GM23338 (cell line): ENCODE results near the gene CEP95. TPM values are rescaled to one million over a fixed set of nuclear protein-coding genes. Genes with fewer than 3 reads are reported as not detected.

Experiments
- ATAC-seq: fragments of 200-7000 bp; cut with Tn5 transposase; 3 replicates; pipeline ENCODE4 v1.9.1; 2020
- DNase-seq: peaks from one replicate; pipeline ENCODE4 v3.0.0-alpha.2; 2015; ENCODE audit warnings: low spot score
- H2AFZ ChIP-seq: fragments of 200-600 bp; sonication (generic); 2 replicates; pipeline ENCODE4 v1.8.0; 2016; ENCODE audit warnings: antibody characterized with exemption, mild to moderate bottlenecking, moderate library complexity
- H3F3A ChIP-seq: fragments of 200-600 bp; sonication (generic); replicated peaks from 2 replicates; pipeline ENCODE4 v1.8.0; 2017; ENCODE audit warnings: antibody characterized with exemption, mixed run types, low read depth
- H3K27ac ChIP-seq: fragments of 200-600 bp; sonication (generic); 2 replicates; pipeline ENCODE4 v1.6.1; 2016; ENCODE audit warnings: low read depth
- H3K27me3 ChIP-seq: fragments of 200-600 bp; sonication (generic); 2 replicates; pipeline ENCODE4 v1.8.0; 2016; ENCODE audit warnings: mild to moderate bottlenecking, mixed run types, moderate library complexity; ENCODE audit not compliant: insufficient read depth
- H3K36me3 ChIP-seq: fragments of 200-600 bp; sonication (generic); 2 replicates; pipeline ENCODE4 v1.8.0; 2016; ENCODE audit warnings: mild to moderate bottlenecking; ENCODE audit not compliant: insufficient read depth
- H3K4me1 ChIP-seq: fragments of 200-600 bp; sonication (generic); 2 replicates; pipeline ENCODE4 v1.8.0; 2016; ENCODE audit warnings: mild to moderate bottlenecking, moderate library complexity; ENCODE audit not compliant: insufficient read depth
- H3K4me2 ChIP-seq: fragments of 200-600 bp; sonication (generic); 2 replicates; pipeline ENCODE4 v1.7.1; 2017; ENCODE audit warnings: mixed run types
- H3K4me3 ChIP-seq: fragments of 200-600 bp; sonication (generic); 2 replicates; pipeline ENCODE4 v1.6.1; 2016; ENCODE audit warnings: mixed run types
- H3K79me2 ChIP-seq: fragments of 200-600 bp; sonication (generic); replicated peaks from 2 replicates; pipeline ENCODE4 v1.8.0; 2017; ENCODE audit warnings: mild to moderate bottlenecking; ENCODE audit not compliant: insufficient read depth
- H3K9me2 ChIP-seq: fragments of 200-600 bp; sonication (generic); 2 replicates; pipeline ENCODE4 v1.8.0; 2017; ENCODE audit not compliant: insufficient read depth
- H4K20me1 ChIP-seq: fragments of 200-600 bp; sonication (generic); replicated peaks from 2 replicates; pipeline ENCODE4 v1.8.0; 2017; ENCODE audit warnings: mild to moderate bottlenecking; ENCODE audit not compliant: insufficient read depth
- H3K27ac Mint-ChIP-seq: 2 replicates; pipeline ENCODE4 v1.8.0; 2020; ENCODE audit warnings: inconsistent platforms, mild to moderate bottlenecking, moderate library complexity, mixed read lengths
- H3K27me3 Mint-ChIP-seq: 3 replicates; pipeline ENCODE4 v1.8.0; 2022; ENCODE audit warnings: low read depth, mild to moderate bottlenecking, moderate library complexity, mixed read lengths, inconsistent platforms; ENCODE audit not compliant: insufficient read depth, poor library complexity
- H3K36me3 Mint-ChIP-seq: 3 replicates; pipeline ENCODE4 v1.8.0; 2021; ENCODE audit warnings: low read depth, mild to moderate bottlenecking, inconsistent platforms, moderate library complexity, mixed read lengths
- H3K4me1 Mint-ChIP-seq: 3 replicates; pipeline ENCODE4 v1.8.0; 2020; ENCODE audit warnings: mild to moderate bottlenecking, inconsistent platforms, mixed read lengths
- H3K4me3 Mint-ChIP-seq: 3 replicates; pipeline ENCODE4 v1.8.0; 2021; ENCODE audit warnings: moderate library complexity, mild to moderate bottlenecking, inconsistent platforms, mixed read lengths
- H3K9me3 Mint-ChIP-seq: 3 replicates; pipeline ENCODE4 v1.8.0; 2020; ENCODE audit warnings: moderate library complexity, mild to moderate bottlenecking, inconsistent platforms, mixed read lengths
- CREB1 ChIP-seq: fragments of 250-450 bp; sonication (Bioruptor Pico); IDR thresholded peaks from 2 replicates; pipeline ENCODE4 v1.5.0; 2020; ENCODE audit warnings: low read depth, mild to moderate bottlenecking, moderate library complexity
- CTCF ChIP-seq, 2 experiments: fragments of 200-600 bp in 1 of 2; sonication (generic) in 1 of 2; conservative IDR thresholded peaks; 2 replicates each; pipeline versions ENCODE4 v1.5.1 to v1.6.1; 2016 to 2017; ENCODE audit warnings: antibody characterized with exemption in 2 of 2, low read depth in 2 of 2, mild to moderate bottlenecking in 2 of 2, moderate library complexity in 1 of 2
- ETS1 ChIP-seq: IDR thresholded peaks from 2 replicates; pipeline ENCODE4 v1.6.1; 2016; ENCODE audit warnings: antibody characterized with exemption
- EZH2 ChIP-seq: fragments of 200-600 bp; sonication (generic); IDR thresholded peaks from one replicate; pipeline ENCODE4 v1.8.0; 2017; ENCODE audit warnings: antibody characterized with exemption, mild to moderate bottlenecking, low read depth; ENCODE audit not compliant: unreplicated experiment
- EZH2phosphoT487 ChIP-seq: fragments of 200-600 bp; sonication (generic); IDR thresholded peaks from one replicate; pipeline ENCODE4 v1.8.1; 2018; ENCODE audit warnings: antibody characterized with exemption; ENCODE audit not compliant: unreplicated experiment
- JUNB ChIP-seq: IDR thresholded peaks from one replicate; pipeline ENCODE4 v1.6.1; 2016; ENCODE audit warnings: antibody characterized with exemption; ENCODE audit not compliant: unreplicated experiment
- NANOG ChIP-seq: IDR thresholded peaks from 2 replicates; pipeline ENCODE4 v1.6.1; 2016; ENCODE audit warnings: antibody characterized with exemption, borderline replicate concordance
- REST ChIP-seq: IDR thresholded peaks from one replicate; pipeline ENCODE4 v1.6.1; 2018; ENCODE audit warnings: antibody characterized with exemption; ENCODE audit not compliant: unreplicated experiment
- STAT1 ChIP-seq: IDR thresholded peaks from one replicate; pipeline ENCODE4 v1.6.1; 2016; ENCODE audit warnings: antibody characterized with exemption; ENCODE audit not compliant: unreplicated experiment
- ZNF114 ChIP-seq: fragments of 250-450 bp; sonication (Bioruptor Pico); IDR thresholded peaks from 2 replicates; pipeline ENCODE4 v1.5.0; 2020; ENCODE audit warnings: mild to moderate bottlenecking, moderate library complexity
- ZNF331 ChIP-seq: fragments of 250-450 bp; sonication (Bioruptor Pico); IDR thresholded peaks from 2 replicates; pipeline ENCODE4 v1.5.0; 2020; ENCODE audit warnings: low read depth, mild to moderate bottlenecking, moderate library complexity
- polyA plus RNA-seq: library from polyadenylated mRNA; unstranded; fragments of >200 nt; fragmentation: Nextera tagmentation; extraction: Ambion mirVana; gene quantifications from 2 replicates; pipeline ENCODE4 v1.2.1, GENCODE V29; 2016
- total RNA-seq: library from RNA; depleted of rRNA; stranded (reverse); fragments of >200 nt; shearing (Covaris generic); gene quantifications from 2 replicates; pipeline ENCODE4 v1.2.3, GENCODE V29; 2014

Gene CEP95
- total and polyA plus RNA-seq, 2 experiments from 2014 or later: 41.1 to 45.4 TPM

GRCh38 chr17:64472564-64472963 lies 34.2 kb upstream of the CEP95 start (continued):
- TF ChIP-seq REST (no peak), ZNF114 (CRISPR knock-in tag) (no peak), EZH2 (no peak), NANOG (no peak), EZH2phosphoT487 (no peak), CREB1 (CRISPR knock-in tag) (no peak), STAT1 (no peak), ZNF331 (CRISPR knock-in tag) (no peak), JUNB (no peak)

- H3K27me3 ChIP-seq: no peaks in the 10 kb centered on the region
- H2AFZ ChIP-seq: no peak overlapping the region
- no peaks in the 10 kb centered on the region for H3F3A ChIP-seq
- H3K27me3 Mint-ChIP-seq: no peaks in the 10 kb centered on the region
- H3K27ac ChIP-seq: no peak overlapping the region
- H3K4me3 Mint-ChIP-seq: no peak overlapping the region
- H3K36me3 ChIP-seq: peaks cover 34% of the 10 kb centered on the region
- H3K4me2 ChIP-seq: no peak overlapping the region
- H3K27ac Mint-ChIP-seq: no peak overlapping the region
- no peak for ATAC-seq
- DNase-seq: no peak
- H3K4me3 ChIP-seq: no peak overlapping the region
- H3K4me1 ChIP-seq: no peaks in the 10 kb centered on the region
- H4K20me1 ChIP-seq: peaks cover 10% of the 10 kb centered on the region
- peaks cover 50% of the 10 kb centered on the region for H3K36me3 Mint-ChIP-seq
- H3K9me2 ChIP-seq: no peaks in the 10 kb centered on the region
- no peaks in the 10 kb centered on the region for H3K79me2 ChIP-seq
- H3K9me3 Mint-ChIP-seq: no peaks in the 10 kb centered on the region
- H3K4me1 Mint-ChIP-seq: no peaks in the 10 kb centered on the region
- TF ChIP-seq ETS1: no peak
- TF ChIP-seq CREB1 (CRISPR knock-in tag): no peak
- no peak for TF ChIP-seq ZNF331 (CRISPR knock-in tag)
- no peak for TF ChIP-seq NANOG
- TF ChIP-seq REST: no peak
- no peak for TF ChIP-seq JUNB
- no peak for TF ChIP-seq CTCF (conservative IDR thresholded peaks at IDR 0.05; ENCODE audit: low read depth in 2 of 2)
- TF ChIP-seq ZNF114 (CRISPR knock-in tag): no peak
These were observed 28.9 kb upstream of the CEP95 start for GRCh38 chr17:64477849-64478248.
